OCI-LY3 (cell line): ENCODE results near the gene BACE2.

Experiments used
- H2AFZ ChIP-seq: fragments of 200-600, 300-600 bp; shearing (Covaris generic); 2 replicates; pipeline ENCODE4 v1.6.0; 2014; ENCODE audit warnings: antibody characterized with exemption, low read depth, low read length
- H3K27ac ChIP-seq: fragments of 200-600, 300-600 bp; sonication (generic); 2 replicates; pipeline ENCODE4 v1.5.1; 2014; ENCODE audit warnings: mild to moderate bottlenecking, low read length, moderate library complexity, mixed read lengths
- H3K27me3 ChIP-seq: fragments of 200-600, 300-600 bp; sonication (generic); 2 replicates; pipeline ENCODE4 v1.6.1; 2014; ENCODE audit warnings: low read depth, low read length, mixed read lengths
- H3K36me3 ChIP-seq: fragments of 200-600, 300-600 bp; sonication (generic); replicated peaks from 2 replicates; pipeline ENCODE3; 2014; ENCODE audit warnings: low read depth, low read length, mixed read lengths
- H3K4me1 ChIP-seq: fragments of 300-600, 200-600 bp; sonication (generic); 2 replicates; pipeline ENCODE4 v1.6.1; 2014; ENCODE audit warnings: low read length, mixed read lengths
- H3K4me2 ChIP-seq: fragments of 200-600, 300-600 bp; sonication (generic); 2 replicates; pipeline ENCODE4 v1.6.1; 2014; ENCODE audit warnings: low read length, mixed read lengths
- H3K4me3 ChIP-seq: fragments of 300-600, 200-600 bp; sonication (generic); 2 replicates; pipeline ENCODE4 v1.5.1; 2014; ENCODE audit warnings: antibody characterized with exemption, mild to moderate bottlenecking, low read length, moderate library complexity
- H3K79me2 ChIP-seq: fragments of 300-600, 200-600 bp; shearing (Covaris generic); 2 replicates; pipeline ENCODE4 v1.6.1; 2014; ENCODE audit warnings: mild to moderate bottlenecking, low read length, mixed read lengths
- H3K9ac ChIP-seq: fragments of 300-600, 200-600 bp; shearing (Covaris generic); 2 replicates; pipeline ENCODE4 v1.6.0; 2014; ENCODE audit warnings: mild to moderate bottlenecking, low read length, moderate library complexity
- H3K9me3 ChIP-seq: fragments of 200-600, 300-600 bp; shearing (Covaris generic); 2 replicates; pipeline ENCODE4 v1.6.1; 2014; ENCODE audit warnings: low read length, mixed read lengths; ENCODE audit not compliant: insufficient read depth
- H4K20me1 ChIP-seq: fragments of 200-600, 300-600 bp; sonication (generic); 2 replicates; pipeline ENCODE4 v1.6.1; 2016; ENCODE audit warnings: low read length, mixed read lengths; ENCODE audit not compliant: insufficient read depth
- EZH2phosphoT487 ChIP-seq: fragments of 200-600 bp; shearing (Covaris generic); IDR thresholded peaks from 2 replicates; pipeline ENCODE4 v1.6.1; 2018; ENCODE audit warnings: antibody characterized with exemption, mixed run types, low read depth
- TF ChIP-seq, protein P1 (sequence below): fragments of 200-600, 300-600 bp; sonication (generic); IDR thresholded peaks from 2 replicates; pipeline ENCODE4 v1.5.1; 2014; ENCODE audit warnings: antibody characterized with exemption, low read length, low read depth

Gene BACE2

GRCh38 chr21:41321211-41321907 is 153.4 kb downstream of the BACE2 start:
- Histone ChIP-seq H4K20me1 (no peaks in the 10 kb centered on the region), H2AFZ (no peak overlapping the region), H3K27ac (no peak overlapping the region), H3K9me3 (peaks cover 3% of the 10 kb centered on the region; the same call in 1 of the 2 replicates), H3K36me3 (no peaks in the 10 kb centered on the region), H3K27me3 (no peaks in the 10 kb centered on the region), H3K79me2 (no peaks in the 10 kb centered on the region), H3K4me1 (no peaks in the 10 kb centered on the region), H3K4me3 (no peak overlapping the region), H3K9ac (no peak overlapping the region), H3K4me2 (no peak overlapping the region)
- TF ChIP-seq, protein P1, sequence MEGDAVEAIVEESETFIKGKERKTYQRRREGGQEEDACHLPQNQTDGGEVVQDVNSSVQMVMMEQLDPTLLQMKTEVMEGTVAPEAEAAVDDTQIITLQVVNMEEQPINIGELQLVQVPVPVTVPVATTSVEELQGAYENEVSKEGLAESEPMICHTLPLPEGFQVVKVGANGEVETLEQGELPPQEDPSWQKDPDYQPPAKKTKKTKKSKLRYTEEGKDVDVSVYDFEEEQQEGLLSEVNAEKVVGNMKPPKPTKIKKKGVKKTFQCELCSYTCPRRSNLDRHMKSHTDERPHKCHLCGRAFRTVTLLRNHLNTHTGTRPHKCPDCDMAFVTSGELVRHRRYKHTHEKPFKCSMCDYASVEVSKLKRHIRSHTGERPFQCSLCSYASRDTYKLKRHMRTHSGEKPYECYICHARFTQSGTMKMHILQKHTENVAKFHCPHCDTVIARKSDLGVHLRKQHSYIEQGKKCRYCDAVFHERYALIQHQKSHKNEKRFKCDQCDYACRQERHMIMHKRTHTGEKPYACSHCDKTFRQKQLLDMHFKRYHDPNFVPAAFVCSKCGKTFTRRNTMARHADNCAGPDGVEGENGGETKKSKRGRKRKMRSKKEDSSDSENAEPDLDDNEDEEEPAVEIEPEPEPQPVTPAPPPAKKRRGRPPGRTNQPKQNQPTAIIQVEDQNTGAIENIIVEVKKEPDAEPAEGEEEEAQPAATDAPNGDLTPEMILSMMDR, result no peak
- no peak for TF ChIP-seq EZH2phosphoT487

DNA sequence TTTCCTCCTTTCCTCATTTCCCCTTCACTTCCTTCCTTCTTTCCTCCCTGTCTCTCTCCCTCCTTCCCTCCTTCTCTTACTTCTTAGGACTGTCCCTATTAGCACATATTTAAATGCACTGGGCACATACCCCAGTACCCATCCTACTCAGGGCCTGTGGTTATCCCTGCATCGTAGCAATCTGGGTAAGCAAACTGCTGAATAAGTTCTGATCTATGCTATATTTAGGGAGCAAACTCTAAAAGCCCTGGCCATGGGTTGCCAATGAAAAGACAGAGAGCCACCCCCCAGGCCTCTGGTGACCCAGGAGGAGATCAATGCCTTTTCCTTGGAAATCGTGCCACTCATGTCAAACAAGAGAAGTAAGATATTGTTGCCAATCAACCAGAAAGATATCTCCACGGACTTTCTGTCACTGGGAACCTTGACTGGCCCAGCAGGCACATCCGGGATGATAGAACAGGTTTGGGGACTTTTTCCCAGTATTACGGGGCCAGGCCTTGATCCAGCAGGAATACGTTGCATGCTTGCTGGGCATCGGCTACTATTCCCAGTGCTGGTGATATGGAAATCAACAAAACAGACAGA is 154.0 kb downstream of the BACE2 start:
- no peaks in the 10 kb centered on the region for H3K36me3 ChIP-seq
- no peak overlapping the region for H3K9ac ChIP-seq
- H3K4me1 ChIP-seq, result no peaks in the 10 kb centered on the region
- no peak overlapping the region for H2AFZ ChIP-seq
- H4K20me1 ChIP-seq, result no peaks in the 10 kb centered on the region
- H3K4me3 ChIP-seq, result no peak overlapping the region
- TF ChIP-seq, protein P1, result no peak
- no peak for TF ChIP-seq EZH2phosphoT487
- H3K27me3 ChIP-seq, result no peaks in the 10 kb centered on the region
- H3K9me3 ChIP-seq, result peaks cover 3% of the 10 kb centered on the region; the same call in 1 of the 2 replicates
- H3K27ac ChIP-seq, result no peak overlapping the region
- H3K4me2 ChIP-seq, result no peak overlapping the region
- H3K79me2 ChIP-seq, result no peaks in the 10 kb centered on the region

GRCh38 chr21:41322496-41323382 is 154.8 kb downstream of the BACE2 start:
- H3K27me3 ChIP-seq, result no peaks in the 10 kb centered on the region
- H2AFZ ChIP-seq, result no peak overlapping the region
- no peaks in the 10 kb centered on the region for H3K79me2 ChIP-seq
- H3K27ac ChIP-seq, result no peak overlapping the region
- no peak overlapping the region for H3K4me2 ChIP-seq
- no peak for TF ChIP-seq EZH2phosphoT487
- TF ChIP-seq, protein P1, result no peak
- H3K9me3 ChIP-seq, result peaks cover 3% of the 10 kb centered on the region; the same call in 1 of the 2 replicates
- no peak overlapping the region for H3K9ac ChIP-seq
- H3K36me3 ChIP-seq, result no peaks in the 10 kb centered on the region
- no peaks in the 10 kb centered on the region for H3K4me1 ChIP-seq
- no peaks in the 10 kb centered on the region for H4K20me1 ChIP-seq
- H3K4me3 ChIP-seq, result no peak overlapping the region
